HL-60 (cell line): ENCODE results near the gene CCDC69.

Source experiments
- CTCF ChIP-seq: IDR thresholded peaks from one replicate; pipeline ENCODE4 v1.5.1; 2011; ENCODE audit warnings: low read length, control low read depth, inconsistent platforms; ENCODE audit not compliant: insufficient read depth
- POLR2AphosphoS5 ChIP-seq: IDR thresholded peaks from 2 replicates; pipeline ENCODE4 v1.6.1; 2012; ENCODE audit warnings: low read depth

GRCh38 chr5:151204051-151204450 lies 19.8 kb downstream of the CCDC69 start:
- TF ChIP-seq POLR2AphosphoS5 (no peak), CTCF (no peak)
